HPDE6-E6E7 (cell line): Measurements from ENCODE around the gene RASD1.
"Not testable (repeated sequence)": the region's sequence is repeated elsewhere in the genome, so short reads cannot be mapped to it uniquely, and the experiment has no call there.

Source experiments
- DNase-seq: peaks from one replicate; pipeline ENCODE4 v3.0.0; 2011; ENCODE audit warnings: missing footprints; ENCODE audit errors: extremely low spot score

Gene RASD1

DNA sequence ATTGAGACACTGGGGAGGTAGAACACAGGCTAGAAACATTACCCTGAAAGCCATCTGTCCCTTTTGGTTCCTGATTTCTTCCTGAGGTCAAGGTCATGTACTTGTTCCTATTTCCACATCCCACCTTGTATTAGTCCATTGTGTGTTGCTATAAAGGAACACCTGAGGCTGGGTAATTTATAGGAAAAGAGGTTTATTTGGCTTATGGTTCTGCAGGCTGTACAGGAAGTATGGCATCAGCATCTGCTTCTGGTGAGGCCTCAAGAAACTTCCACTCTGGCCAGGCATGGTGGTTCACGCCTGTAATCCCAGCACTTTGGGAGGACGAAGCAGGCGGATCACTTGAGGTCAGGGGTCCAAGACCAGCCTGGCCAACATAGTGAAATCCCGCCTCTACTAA, 26.8 kb downstream of the RASD1 start:
- DNase-seq: no peak

DNA sequence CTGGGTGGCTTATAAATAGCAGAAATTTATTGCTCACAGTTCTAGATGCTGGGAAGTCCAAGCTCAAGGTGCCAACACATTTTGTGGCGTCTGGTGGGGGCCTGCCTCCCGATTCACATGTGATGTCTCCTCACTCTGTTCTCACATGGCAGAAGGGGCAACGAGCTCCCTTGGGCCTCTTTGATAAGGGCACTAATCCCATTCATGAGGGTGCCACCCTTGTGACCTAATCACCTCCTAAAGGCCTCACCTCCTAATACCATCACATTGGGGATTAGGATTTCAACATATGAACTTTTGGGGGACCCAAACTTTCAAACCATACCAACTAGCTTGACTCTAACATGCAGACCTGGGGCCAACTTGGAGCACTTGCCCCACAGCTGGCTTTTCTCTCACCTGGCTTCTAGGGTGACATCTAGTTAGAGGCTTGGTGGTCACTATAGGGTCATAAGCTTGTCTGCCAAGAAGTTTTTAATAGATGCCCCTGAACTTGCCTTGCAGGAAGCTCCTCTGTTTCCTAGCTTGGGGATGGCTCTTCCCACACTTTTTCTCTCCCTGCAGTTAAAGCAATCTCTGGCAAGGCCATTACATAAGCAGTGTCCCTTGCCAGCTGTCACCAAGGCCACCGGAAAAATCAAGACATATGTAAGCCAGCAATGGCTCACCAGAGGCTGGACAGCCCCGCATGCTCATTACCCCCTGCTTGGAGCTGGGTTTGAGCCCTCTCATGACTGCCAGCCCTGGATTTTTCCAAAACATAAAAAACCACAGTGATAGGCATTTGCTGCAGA, 27.8 kb downstream of the RASD1 start:
- no peak for DNase-seq

DNA sequence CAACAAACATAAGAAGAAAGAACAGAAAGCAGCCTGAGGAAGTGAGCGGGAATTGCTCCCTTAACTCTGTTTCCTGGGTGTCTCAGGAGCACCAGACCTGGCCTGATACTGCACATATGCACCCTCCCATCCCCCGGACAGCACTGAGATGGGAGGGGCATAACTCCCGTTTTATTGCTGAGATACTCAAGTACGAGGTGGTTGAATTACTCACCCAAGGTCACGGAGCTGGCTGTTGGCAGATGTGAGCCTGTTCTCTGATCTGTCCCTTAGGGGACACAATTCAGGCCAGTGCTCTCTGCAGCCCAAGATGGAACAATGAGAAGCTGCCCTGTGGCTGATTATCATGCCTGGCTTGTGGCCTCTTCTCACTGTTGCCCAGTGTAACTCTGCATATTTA, 28.5 kb downstream of the RASD1 start:
- DNase-seq: no peak

DNA sequence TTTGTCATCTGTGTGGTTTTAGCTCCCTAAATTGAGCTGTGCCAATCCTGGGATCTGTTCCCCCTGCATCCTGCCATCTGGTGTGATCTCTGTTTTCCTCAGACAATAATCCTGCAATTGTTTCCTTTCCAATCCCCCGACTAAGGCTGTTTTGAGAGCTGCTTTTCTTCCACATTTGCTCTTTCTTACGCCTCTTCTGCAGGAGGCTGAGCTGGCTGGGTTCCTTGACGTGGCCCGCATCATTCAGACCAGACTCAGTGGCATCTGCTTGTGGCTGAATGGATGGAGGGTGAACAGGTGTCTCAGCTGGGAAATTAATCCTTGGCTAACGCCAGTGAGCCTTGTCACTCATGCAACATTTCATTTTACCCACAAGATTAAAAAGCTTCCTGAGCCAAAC, 29.2 kb downstream of the RASD1 start:
- DNase-seq: no peak

DNA sequence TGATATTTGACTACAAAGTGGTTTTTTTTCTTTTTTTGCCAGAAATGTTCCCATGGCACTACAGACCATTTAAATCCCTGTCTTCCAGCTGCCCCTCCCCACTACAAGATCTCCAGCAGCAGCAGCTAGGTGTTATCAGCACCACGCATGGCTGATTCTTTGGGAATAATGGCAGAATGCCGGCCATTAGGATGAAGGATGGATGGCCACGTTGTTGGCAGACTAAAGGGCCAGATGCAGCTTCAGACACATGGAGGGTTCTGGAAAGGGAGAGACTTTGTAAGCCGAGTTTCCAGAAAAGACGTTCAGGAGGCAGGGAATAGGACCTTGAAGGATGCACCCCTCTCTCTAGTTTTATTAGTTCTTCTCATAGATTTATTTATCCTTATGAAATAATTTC, 29.7 kb downstream of the RASD1 start:
- no peak for DNase-seq

DNA sequence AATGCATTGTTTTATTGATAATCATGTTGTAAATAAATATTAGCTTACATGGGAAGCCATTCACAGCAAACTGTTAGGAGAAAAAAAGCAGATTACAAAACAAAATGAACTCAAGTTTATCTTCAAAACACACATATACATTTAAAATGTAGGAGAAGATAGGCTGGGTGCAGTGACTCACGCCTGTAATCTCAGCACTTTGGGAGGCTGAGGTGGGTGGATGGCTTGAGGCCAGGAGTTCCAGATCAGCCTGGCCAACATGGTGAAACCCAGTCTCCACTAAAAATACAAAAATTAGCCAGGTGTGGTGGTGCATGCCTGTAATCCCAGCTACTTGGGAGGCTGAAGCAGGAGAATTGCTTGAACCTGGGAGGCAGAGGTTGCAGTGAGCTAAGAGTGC, 30.3 kb downstream of the RASD1 start:
- not testable (repeated sequence) for DNase-seq

DNA sequence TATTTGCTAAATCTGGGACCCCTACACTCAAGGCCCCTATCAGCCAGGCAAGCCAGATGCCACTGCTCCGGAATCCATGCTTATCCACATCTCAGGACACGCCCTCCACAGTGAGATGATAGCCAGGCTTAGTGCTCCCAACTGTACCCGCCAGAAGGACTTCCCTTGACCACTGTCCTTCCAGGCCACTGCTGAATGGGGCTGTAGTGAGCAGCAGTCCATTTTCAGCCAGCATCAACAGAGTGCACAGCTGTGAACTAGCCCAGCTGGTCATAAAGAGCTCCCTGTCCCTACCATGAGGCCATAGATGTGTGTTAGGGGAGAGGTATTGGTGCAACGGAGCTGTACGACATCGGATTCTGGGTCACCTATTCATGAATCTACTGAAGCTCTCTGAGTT, 32.4 kb downstream of the RASD1 start:
- no peak for DNase-seq

DNA sequence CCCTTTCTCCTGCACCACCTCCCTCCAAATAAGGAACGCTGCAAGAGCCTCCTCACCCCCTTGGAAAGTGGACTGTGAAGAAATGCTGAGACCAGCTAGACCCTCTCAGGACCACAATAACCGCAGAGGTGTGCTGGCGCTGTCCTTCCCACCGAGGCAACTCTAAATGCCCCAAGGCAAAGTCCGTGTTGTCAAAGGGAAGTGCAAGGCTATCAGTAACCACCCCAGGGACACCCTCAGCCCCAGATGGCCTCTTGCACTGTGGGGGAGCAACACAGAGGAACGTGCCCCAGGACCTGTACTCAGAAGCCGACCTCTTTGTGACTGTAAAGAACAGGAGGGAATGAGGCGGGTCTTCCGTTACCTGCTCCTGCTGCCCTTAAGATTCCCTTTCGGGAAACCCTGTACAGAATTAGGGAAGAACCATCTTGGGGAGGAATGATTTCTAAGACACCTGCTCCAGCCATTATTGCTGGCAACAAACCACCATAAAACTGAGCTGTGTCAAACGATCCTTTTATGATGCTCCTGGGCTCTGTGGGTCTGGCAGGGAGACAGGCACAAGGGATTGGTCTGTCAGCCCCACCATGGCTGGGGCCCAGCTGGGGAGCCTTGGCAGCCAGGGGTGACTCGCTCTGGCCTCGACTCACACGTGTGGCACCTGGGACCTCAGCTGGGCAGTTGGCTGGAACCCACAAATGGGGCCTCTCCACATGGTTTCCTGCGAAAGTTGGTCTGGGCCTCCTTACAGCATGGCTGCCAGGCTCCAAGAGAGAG, 34.0 kb downstream of the RASD1 start:
- no peak for DNase-seq

DNA sequence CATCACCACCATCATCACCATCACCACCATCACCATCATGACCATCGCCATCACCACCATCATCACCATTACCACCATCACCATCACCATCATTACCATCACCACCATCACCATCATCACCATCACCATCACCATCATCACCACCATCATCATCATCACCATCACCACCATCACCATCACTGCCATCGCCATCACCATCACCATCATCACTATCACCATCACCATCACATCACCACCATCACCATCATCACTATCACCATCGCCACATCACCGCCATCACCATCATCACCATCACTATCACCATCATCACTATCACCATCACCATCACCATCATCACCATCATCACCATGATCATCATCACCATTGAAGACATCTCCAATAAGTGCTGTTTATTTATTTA, 36.2 kb downstream of the RASD1 start:
- DNase-seq: no peak

DNA sequence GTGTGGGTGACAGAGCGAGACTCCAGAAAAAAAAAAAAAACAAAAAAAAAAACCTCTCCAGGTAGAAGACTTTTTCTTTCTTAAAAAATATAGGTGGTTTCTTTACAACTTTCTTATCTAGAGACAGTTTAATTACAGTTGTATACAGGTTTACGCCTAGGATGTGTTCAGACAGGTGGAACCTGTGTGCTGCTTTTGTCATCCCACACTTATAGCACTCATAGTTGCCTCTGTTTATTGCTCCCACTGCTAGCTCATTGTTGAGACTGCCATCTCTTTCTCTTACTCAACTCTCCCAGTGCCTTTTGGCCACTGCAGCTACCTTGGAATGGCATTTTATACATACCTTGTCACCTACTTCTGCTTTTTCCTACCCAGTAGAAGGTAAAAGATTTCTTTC, 38.5 kb downstream of the RASD1 start:
- no peak for DNase-seq

DNA sequence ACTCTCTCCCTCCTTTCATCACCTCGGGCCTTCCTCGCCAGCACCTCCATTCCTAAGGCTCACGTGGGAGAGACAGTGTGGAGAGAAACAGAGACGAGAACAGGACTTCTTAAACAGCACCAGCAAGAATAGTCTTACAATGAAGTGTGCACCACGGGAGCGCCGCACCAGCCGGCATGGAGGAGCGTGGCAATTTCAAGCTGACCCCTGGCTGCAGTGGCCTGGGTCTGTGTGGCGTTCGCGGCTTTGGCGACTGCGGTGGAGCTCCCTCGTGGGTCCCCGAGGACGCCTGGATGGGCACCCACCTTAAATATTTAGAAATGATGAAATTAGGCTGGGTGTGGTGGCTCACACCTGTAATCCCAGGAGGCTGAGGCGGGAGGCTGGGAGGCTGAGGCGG, 39.9 kb downstream of the RASD1 start:
- DNase-seq: no peak

DNA sequence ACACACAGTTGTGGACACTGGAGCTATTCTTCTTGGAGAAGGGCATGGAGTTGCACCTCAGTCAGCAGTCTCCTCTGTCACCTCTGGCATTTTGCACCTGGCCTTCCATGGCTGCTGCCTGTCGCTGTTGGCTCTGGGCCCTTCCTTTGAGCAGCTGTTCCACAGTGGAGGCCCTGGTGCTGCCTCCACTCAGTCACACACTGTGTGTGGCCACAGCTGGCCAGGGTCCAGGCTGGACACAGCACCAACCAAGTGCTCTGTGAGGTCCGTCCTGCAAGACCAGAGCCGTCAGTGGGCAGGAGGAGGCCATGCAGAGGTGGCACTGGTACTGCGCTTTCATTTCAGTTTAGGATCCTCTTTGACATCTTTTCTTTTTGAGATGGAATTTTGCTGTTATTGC, 41.0 kb downstream of the RASD1 start:
- no peak for DNase-seq

DNA sequence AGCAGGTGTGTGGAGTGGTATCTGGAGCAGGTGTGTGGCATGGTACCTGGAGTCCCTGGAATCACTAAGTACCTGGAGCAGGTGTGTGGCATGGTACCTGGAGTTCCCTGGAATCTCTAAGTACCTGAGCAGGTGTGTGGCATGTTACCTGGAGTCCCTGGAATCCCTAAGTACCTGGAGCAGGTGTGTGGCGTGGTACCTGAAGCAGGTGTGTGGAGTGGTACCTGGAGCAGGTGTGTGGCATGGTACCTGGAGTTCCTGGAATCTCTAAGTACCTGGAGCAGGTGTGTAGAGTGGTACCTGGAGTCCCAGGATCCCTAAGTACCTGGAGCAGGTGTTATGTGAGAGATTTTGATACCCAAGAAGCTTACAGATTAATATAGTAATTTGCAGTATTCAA, 41.5 kb downstream of the RASD1 start:
- DNase-seq: not testable (repeated sequence)

DNA sequence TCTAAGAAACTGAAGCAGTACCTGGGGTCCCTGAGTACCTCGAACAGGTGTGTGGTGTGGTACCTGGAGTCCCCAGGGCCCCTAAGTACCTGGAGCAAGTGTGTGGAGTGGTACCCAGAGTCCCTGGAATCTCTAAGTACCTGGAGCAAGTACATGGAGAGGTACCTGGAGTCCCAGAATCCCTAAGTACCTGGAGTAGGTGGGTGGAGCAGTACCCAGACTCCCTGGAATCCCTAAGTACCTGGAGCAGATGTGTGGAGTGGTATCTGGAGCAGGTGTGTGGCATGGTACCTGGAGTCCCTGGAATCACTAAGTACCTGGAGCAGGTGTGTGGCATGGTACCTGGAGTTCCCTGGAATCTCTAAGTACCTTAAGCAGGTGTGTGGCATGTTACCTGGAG, 41.9 kb downstream of the RASD1 start:
- no peak for DNase-seq

DNA sequence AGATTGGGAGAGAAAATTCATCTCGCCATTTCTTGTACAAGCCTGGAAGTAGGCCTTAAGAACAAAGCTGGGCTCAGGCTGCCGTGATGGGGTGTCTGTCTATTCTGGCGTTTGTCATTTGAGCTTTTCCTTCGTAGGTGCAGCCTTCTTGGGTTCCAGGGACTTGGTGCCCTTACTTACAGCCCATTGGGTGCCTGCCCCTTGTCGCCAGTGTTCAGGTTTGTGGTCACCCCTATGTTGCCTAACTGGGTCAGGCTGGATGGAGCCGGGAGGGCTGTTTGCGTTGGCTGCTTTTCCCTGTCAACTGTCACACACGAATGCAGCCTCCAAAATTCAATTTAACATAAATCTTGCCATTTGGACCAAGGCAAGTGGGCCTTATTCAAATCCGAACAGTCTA, 43.1 kb downstream of the RASD1 start:
- no peak for DNase-seq

DNA sequence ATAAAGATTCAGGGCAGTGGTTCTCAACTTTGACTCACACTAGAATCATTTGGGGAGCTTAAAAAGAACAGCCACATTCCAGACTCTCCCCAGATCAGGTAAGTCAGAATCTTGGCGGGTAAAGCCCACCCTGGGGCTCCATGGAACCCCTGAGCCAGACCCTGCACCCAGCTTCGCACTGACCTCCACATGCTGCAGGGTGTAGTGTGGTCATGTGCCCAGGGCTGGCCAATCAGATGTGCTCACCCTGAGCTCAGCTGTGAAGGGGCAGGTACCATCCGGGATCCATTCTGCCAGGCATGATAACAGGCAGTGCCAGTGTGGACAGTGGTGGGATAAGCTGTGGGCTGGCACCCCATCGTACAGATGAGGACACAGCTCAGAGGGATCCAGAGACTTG, 47.5 kb downstream of the RASD1 start:
- DNase-seq: no peak

DNA sequence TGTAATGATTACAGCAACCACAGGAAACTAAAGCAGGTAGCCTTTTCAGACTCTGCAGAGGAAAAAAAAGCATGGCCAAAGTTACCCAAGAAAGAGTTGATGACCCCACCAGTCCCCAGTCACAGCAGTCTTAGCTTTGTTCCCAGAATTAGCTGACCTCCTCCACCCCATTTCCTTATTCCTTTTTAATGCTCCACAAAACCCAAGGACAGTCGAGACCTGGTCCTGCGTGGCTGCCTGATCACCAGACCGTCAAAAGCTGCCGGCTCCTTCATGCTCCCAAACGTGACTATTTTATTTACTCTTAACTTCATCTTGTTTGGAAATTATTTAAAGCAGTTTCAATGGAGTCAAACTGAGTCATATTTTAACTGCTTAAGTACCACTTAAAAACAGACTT, 48.1 kb downstream of the RASD1 start:
- no peak for DNase-seq

DNA sequence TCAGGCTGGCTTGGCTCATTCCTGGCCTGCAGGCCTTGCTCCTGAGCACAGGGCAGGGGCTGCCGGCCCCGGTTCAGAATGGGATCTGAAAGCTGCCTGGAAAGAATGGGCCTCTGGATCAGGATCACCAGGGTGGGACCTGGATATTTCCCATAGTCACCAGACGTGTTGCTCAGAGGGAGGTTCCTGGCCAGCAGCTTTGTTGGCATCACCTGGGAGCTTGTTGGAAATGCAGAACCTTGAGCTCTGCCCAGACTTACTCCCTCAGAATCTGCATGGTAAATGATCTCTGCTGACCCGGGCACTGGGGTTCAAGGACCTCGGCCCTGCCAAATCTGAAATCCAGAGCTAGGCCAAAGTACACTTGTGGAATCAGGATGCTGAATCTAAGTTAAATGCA, 48.9 kb downstream of the RASD1 start:
- no peak for DNase-seq

DNA sequence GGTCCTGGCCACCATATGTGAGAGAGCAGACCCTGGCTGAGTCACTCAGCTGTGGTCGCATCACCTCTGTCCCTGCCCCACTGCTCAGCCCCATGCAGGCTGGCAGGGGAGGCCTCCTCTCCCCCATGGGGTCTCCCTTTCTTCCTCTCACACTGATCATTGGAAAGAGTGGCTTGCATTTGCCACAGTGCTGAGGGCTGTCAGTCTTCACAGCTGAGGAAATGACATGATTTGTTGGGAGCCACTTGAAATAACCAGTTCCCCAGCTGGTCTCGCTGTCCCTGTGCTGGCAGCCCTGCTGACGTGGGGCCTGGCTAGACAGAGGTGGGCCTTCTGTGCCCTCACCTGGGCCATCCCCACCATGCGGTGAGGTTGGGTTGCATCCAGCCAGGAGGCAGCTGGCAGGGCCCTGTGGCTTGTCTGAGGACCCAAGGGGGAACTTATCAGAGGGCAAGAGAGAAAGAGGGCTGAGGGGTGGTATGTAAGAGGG, 49.5 kb downstream of the RASD1 start:
- no peak for DNase-seq

DNA sequence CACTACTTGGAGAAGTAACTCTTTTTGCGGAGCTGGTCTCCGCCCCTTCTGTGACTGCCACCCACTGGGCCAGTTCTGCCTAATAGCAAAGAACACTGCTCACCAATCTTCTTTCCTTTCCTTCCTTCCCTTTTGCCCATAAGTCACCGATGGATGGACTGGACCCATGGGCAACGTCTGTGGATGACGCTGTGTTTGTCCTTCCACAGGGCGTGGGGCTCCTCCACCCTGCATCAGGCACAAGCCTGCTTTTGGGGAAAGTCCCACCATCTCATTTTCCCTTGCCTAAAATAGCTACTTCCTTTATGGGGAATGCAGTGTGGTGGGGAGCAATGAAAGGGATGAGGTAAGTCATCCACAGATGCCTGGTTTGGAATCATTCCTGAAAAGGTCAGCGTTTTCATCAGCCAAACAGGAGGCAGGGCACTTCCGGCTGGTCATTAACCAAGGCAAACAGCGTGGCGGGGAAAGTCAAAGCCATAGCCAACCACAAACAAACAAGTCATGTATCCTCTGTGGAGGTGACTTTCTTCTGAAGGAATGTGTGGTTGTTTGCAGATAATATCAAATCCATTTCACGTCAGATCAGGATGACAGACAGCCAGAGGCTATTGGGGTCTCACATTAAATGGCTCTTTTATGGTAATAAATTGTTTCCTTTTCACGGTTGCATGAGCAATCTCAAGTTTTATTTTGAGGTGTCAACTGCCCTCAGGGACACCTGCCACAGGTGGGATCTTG, 50.1 kb downstream of the RASD1 start:
- peak; percentile 43 for DNase-seq

DNA sequence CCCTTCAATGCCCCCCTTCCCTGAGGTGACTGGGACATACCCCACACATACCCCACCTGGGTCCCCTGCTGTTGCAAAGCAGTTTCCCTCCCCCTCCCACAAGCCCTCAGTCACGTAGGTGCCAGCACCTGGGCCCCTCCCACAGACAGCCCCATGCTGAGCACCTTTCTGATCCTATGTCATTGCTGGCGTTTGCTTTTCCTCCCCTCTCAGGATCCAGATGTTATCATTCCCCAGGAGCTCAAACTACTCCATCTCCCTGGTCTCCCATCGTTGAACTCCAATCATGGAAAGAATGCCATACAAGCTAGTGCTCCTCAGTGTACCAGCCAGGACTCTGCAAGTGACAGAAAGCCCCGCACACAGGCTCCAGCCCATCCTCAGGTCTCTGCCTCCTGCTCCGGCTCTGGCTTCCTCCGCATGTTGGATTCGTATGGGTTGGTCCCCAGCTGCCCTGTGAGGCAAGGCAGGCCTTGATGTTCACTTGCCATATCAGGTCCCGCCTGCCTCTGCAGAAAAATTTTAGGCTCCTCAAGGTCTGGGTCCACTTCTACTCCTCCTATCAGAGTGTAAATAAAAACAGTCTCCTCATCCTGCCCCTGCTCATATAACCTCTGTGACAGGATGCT, 50.8 kb downstream of the RASD1 start:
- DNase-seq: no peak
